NCI-H1105 treated with DMSO at 0.1 percent for 48 hours (cell line): Measurements from ENCODE around the gene OXSR1.
"Not testable (repeated sequence)": the region's sequence is repeated elsewhere in the genome, so short reads cannot be mapped to it uniquely, and the experiment has no call there.

Source experiments
- DNase-seq: peaks from one replicate; lab custom pipeline; 2025; lab: John Stamatoyannopoulos, UW

OXSR1 gene

DNA sequence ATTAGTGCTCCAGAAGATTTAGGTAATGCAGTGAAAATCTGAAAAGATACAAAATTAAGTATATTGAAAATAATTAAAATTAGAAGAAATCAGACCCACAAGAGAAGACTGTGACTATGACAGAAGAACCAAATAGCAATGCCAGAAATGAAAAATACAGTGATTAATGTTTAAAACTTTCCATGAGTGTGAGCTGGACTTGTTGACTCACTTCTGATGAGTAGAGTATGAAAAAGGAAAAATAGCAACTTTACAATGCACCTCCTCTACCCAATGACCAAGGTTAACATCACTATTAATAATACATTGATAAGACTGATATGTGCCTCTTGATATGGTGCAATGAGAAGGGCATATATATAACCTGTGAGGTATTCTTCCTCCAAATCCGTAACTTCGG, 60.9 kb downstream of the OXSR1 start:
- DNase-seq: no peak

DNA sequence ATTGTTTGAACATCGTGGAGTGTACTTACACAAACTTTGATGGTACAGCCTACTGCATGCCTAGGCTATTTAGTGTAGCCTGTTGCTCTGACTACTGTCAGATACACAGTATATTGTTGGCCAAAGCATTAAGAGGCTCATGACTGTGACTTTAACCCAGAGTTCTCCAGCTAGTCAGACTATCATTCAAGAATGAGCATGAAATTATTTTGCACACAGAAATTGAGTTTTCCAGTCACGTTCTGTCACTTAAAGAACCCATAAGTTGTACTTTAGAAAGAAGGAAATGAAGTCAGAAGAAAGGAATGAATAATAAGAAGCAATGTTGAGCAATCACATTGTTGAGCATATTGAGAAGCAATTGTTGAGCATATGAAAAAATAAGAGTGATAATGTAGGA, 62.7 kb downstream of the OXSR1 start:
- DNase-seq: no peak

DNA sequence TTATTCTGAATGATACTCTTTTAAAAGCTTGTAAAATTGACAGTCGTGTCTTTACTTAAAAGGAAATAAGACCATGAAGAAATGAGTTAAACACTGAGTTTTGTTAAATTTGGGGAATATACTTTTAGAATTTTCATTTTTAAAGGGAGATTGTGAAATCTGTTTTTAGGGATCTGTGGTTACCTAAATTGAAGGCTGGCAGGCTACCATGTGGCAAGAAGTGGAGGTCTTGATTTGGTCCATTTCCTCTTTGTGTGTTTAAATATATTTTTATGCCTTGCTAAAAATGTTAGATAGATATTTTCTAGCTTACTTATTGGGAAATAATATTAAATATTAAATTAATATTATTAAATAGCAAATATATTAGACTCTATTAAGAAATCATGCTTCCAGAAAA, 63.7 kb downstream of the OXSR1 start:
- DNase-seq: no peak

DNA sequence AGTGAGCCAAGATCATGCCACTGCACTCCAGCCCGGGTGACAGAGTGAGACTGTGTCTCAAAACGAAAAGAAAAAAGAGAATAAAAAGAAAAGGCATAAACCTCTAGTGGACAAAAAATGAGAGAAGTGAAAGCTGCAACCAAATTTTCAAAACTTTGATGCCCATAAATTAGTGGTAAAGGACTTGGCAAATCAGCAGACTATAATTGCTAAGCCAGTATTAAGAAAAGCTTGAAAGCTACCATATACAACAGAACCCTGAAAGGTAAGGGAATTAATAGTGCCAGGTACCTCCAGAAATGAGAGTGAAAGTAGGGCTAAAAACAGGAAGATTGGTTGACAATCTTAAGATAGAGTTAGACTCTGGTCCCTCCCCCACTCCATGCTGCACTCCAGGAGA, 67.4 kb downstream of the OXSR1 start:
- DNase-seq: no peak

DNA sequence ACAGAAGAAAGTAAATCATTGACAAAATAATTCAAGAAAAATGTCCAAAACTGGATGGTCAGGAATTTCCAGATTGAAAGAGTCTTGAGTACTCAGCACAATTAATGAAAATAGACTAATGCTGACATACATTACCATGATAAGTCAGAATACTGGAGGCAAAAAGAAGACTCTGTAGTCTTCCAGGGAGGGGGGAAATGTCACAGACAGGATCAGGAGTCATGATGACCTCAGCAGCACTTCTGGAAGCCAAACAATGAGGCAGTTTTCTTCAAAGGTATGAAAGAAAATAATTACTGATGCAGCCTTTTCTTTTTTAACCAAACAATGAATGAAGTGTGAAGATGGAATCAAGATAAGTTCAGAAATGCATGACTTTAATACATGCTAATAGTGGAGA, 70.1 kb downstream of the OXSR1 start:
- DNase-seq: no peak

DNA sequence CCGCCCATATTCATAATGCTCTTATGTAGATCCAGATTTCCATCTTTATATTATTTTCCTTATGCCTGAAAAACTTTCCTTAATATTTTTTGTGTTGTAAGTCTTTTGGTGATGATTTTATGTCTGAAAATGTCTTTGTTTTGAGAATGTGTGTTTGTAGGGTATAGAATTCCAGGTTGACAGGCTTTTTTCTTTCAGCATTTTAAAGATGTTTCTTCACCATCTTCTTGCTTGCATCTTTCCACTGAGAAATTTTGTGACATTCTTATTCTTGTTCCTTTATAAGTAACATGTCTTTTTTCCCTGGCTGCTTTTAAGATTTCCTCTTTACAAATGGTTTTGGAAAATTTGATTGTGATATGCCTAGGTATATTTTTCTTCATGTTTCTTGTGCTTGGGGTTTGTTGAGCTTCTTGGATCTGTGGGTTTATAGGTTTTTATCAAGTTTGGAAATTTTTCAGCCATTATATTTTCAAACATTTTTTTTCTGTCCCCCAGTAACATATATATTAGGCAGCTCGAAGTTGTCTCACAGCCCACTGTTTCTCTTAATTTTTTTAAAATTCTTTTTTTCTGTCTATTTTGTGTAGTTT, 73.2 kb downstream of the OXSR1 start:
- DNase-seq: no peak

DNA sequence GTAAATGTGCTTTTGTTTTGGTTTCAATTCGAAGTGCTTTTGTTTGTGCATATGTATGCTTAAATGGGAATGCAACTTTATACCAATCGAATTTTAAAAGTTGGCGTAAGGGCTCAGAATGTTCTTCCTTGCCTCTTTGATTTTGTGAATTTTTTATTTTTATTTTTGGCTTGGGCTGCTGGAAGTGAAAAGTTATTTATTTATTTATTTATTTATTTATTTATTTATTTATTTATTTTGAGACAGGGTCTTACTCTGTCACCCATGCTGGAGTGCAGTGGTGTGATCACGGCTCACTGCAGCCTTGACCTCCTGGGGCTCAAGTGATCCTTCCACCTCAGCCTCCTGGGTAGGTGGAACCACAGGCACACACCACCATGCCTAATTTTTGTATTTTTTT, 77.5 kb downstream of the OXSR1 start:
- DNase-seq: not testable (repeated sequence)

DNA sequence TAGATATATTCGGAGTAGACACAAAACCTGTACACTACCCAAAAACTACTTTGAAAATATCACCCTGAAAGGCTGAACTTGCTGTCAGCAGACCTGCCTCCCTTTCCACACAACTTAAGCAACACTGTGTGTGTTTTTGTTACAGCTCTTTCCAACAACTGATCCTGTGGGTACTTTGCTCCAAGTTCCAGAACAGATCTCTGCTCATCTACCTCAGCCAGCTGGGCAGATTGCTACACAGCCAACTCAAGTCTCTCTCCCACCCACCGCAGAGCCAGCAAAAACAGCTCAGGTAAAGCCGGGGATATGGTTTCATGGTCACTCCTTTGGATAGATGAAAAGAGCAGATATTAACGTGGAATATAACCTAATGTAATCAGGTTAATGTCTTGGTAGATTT, 80.6 kb downstream of the OXSR1 start:
- DNase-seq: no peak

DNA sequence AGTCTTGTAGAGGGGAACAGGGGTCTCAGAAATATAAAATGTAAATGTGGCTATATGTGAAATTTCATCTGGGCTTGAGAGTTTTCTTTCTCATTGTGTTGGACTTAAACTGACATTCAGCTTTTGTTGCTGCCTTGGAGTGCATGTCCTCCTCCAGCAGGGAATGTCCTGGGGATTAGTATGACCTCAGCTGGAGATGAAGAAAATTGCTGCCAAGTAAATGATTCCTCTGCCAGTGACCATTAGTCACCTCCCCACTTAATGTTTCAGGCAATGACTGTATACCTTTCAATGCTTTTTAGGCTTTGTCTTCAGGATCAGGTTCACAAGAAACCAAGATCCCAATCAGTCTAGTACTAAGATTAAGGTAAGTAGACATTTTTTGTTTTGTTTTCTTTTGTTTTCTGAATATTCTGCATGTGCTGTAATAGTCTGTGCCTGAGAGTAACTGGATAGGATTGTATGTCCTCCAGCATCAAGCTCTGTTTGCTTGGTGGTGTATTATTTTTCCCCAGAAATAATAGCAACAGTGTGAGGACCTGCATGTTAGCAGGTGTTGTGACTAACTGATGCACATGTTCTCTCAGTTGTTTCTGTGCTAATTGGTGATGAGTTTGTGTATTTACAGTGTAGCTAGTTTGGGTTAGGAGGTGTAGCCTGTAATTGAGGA, 82.2 kb downstream of the OXSR1 start:
- no peak for DNase-seq

DNA sequence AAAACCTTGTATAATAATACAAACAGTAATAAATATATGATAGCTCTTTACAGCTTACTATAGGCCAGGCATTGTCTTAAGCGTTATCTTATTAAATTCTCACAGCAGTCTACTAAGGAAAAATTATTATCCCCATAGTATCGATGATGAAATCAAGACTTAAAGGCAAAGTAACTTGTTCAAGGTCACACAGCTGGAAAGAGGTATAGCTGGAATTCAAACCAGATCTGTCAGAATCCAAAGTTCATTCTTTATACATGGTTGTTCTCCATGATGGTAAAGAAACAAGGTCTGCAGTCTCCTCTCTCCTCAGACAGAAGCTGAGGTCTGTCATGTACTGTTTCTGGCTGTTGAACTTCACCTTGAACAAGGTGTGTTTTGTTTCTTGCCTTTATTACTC, 84.9 kb downstream of the OXSR1 start:
- DNase-seq: no peak

DNA sequence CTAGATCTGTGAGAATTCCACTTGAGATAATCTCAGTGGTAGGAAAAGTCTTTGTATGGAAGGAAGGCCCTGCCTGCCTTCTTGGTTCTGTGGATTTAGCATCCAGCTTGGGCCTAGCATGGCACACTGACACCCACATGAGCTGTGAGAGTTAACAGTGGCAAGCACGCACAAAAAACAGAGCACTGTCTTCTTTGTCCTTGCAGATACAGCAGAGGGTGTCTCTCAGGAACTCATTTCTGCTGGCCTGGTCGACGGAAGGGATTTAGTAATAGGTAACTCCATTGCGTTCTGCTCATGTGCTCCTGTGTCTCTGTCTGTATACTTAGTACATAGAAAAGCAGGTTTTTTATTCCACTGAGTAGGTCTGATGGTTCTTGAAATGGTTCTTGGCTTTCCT, 85.9 kb downstream of the OXSR1 start:
- no peak for DNase-seq

DNA sequence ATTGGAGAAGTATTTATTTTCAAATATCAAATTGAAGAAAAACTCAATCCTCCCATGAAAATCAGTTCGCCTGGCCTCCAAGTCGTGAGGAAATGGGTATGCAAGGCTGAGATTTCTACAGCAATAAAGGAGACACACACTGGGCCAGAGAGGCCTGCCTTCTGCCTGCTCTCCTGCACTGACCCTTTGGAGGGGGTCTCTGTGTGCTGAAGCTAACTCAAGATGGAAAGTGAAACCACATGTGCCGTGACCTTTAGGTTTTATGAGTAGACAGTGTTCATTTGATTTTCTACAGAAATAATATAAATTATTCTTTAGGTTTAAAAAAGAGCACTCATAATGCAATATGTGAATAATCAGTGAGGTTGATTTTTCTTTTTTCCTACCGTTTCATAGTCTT, 88.4 kb downstream of the OXSR1 start:
- DNase-seq: no peak

DNA sequence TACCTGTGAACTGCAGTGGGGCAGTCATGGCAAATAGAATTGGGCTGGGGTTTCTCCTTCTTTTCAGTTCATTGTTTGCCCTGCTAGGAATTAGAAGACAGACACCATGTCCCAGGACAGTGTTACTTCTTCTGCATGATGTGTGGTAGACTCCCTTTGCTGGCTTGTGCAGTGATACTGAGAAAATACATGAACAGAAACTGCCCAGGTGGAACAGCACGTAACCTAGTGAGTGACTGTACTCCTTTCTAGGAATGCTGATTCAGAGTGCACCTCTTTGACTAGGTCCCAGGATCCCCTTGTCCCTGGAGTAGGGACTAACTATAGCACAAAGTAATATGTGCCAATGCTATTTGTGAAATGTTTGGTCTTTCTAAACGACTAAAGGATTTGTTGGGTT, 89.5 kb downstream of the OXSR1 start:
- no peak for DNase-seq

DNA sequence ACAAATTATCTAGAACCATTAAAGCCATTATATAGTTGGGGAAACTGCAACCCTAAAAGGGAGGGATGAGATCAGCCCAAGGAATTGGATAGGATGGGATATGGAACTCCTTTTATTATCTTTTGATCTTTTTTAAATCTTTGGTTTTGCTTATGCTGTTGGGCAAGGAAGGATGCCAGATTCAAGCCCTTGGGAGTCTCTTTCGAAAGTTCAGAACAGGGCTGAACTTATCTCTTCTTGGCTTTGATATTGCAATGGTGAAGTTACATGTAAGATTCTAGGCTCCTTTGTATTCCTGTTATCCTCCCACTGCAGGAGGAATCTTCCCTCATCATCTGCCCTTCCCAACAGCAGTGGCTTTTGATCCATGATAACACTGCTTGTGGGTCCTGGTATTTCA, 90.3 kb downstream of the OXSR1 start:
- no peak for DNase-seq

DNA sequence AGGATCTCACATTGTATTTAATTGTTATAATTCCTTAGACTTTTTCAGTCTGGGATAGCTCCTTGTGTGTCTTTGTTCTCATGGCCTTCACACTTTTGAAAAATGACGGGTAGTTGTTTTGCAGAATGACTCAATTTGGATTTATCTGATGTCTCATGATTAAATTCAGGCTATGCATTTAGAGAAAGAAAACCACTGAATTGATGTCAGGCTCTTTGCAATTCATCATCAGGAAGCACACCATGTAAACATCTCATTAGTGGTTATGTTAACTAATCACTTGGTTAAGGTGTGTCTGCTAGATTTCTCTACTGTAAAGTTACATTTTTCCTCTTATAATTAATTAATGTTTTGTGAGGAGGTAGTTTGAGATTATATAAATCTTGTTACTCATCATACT, 92.2 kb downstream of the OXSR1 start:
- no peak for DNase-seq

DNA sequence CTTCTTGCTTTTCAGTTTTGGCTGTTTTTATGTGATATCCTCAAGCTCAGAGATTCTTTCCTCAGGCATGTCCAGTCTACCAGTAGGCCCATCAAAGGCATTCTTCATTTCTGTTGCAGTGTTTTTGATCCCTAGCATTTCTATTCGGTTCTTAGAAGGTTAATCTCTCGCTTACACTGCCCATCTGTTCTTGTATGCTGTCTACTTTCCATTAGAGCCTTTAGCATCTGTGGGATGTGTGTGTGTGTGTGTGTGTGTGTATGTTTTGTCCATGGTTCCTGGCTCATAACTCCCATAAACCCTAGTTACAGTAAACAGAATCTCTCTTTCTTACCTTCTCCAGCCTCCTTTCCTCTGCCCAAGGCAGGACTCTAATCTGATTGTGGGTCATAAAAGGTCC, 95.1 kb downstream of the OXSR1 start:
- no peak for DNase-seq

DNA sequence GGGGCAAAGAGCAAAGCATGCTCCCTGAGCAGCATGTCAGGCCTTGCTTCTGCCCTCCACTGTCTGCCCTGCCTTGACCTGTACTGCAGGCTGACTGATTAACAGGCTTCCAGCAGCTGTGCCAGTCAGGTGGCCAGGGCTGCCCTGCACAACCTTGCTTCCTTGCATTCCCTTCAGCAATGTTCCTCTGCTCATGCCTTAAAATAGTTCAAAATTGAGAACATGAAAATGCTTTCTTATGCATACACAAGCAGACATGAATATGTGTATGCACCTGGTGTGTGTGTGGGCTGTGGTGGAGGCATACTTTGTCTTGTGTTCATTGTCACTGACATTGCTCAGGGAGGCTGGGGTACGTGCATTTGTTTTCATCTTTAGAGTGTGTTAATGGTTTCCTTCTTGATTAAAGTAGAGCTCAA, 99.0 kb downstream of the OXSR1 start:
- no peak for DNase-seq

DNA sequence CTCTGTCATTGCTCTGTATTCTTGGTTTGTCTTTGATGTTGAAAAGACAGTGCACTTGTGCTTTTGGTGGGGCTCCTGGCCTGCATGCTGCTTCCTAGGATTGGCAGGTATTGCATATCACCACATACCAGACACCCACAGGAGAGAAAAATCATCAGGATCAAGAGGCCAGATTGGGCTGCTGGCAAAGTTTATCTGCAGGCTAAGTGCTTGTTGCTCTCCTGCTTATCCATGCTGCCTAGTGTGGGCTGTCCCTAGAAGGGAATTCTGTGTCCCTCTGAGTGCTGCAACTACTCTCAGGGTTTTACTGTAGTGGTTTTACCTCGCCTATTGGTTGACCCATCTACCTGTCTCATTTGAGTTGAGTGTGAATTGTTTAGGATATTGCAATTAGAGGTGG, 99.4 kb downstream of the OXSR1 start:
- DNase-seq: no peak

DNA sequence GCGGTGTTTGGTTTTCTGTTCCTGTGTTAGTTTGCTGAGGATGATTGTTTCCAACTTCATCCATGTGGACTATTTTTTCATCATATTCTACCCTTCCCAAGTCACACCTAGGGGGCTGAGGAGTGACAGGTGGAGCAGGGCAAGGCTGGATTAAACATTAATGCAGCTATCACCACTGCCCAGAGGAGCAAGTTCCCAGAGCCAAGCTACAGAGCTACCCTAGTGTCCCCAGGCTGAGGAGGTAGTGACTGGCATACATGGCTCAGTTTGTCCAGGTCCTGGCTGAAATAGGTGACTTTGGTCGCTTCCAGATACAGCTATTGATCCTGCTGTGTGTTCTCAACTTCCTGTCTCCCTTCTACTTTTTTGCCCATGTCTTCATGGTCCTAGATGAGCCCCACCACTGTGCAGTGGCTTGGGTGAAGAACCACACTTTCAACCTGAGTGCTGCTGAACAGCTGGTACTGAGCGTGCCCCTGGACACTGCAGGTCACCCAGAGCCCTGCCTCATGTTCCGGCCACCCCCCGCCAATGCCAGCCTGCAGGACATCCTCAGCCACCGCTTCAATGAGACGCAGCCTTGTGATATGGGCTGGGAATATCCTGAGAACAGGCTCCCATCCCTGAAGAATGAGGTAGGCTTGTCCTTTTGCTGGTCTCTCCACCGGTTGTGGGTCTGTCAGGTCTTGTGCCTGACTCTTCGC, 100.4 kb downstream of the OXSR1 start, which contains the start of gene SLC22A13:
Gene SLC22A13 (plus strand): TSS at position 209 of the 704 bp plus-strand sequence. CDS start 49 bp downstream, at position 258.
- DNase-seq: no peak

DNA sequence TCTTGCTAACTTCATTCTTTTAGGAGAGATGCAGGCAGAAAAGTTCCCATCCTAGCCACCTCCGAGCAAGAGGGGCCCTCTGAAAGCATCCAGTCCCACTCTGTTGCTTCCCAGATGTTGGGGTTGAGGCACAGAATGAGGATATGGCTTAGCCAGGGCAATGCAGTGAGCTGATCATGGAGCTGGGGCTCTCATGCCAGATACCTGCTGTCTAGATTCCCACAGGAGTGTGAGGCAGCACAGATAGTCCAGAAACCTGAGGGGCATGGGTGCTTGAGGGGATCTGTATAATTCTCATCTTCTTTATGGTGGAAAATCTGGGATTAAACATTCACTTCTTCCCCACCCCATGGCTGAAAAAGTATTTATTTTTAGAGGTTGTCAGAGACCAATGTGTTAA, 101.5 kb downstream of the OXSR1 start:
- DNase-seq: no peak

DNA sequence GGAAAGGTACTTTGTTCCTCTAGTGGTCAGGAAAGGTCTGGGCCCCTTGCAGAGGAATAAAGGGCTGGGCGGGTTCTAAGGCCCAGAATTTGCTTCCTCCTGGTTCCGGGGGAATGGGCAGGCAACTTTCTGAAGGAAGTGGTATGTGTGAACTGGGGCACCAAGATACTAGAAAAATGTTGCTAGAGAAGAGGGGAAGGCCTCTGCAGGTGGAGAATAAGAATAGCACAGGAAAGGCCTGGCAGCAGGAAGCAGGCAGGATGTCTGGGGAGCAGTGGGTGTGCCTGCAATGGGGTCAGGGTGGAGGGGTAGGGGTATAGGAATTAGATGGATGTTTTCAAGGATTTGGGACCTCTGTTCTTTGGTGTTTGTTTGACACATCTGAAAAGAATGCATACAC, 102.3 kb downstream of the OXSR1 start:
- DNase-seq: no peak

DNA sequence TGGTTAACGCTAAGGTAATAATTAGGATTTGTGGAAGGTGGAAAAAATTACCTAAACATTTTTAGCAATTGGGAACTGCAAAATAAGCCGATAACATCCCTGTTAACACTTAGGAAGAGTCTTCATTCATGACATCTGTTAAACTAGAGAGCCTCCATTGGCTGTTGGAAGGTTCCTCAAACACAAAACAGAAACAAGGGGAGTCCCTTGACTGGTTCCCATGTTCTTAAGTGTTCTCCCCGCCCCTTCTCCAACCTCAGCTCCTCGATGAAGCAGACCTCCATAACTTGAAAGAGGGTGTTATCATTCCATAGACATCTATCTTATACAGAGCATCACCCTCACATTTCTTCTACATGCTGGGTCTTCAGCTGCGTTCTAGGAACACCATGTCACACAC, 102.8 kb downstream of the OXSR1 start:
- DNase-seq: no peak

DNA sequence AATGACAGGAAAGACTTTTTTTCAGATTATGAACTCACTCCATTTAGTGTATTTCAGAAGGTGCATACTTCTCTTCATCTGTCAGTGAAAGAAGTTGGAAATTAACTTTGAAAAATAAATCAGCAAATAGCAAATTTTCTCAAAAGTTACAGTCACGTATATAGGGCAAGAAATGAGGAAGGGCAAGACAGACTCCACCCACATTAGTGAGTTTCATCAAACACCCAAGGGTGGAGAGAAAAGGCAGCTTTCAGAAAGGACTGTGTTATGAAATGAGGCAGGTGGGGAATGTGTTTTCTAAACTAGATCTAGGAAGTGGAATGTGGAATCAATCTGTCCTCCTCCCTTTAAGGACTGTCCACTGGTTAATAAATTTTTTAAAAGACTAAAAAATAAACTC, 103.2 kb downstream of the OXSR1 start:
- no peak for DNase-seq

DNA sequence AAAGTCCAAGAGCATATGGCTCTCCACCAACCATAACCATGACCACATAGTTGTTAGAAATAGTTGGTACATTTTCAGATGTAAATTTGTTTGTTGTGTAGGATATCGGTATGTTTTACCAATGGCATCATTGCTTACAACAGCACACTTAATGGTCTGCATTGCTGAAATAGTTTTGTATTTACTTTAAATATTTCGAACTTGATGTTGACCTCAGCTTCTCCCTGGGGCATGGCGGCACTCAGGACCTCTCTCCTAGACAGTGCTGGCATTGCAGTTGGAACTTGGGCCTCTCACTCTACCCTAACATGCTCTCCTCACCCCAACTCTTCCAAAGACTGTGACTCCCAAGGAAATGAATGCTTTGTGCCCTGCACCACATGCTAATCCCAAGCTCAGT, 105.3 kb downstream of the OXSR1 start:
- no peak for DNase-seq
